HG02759 (cell line): Measurements from ENCODE around the gene NFAT5.
"Not testable (repeated sequence)": the region's sequence is repeated elsewhere in the genome, so short reads cannot be mapped to it uniquely, and the experiment has no call there.

Experiments used
- ATAC-seq: cut with Tn5 transposase; IDR thresholded peaks from one replicate; pipeline ENCODE4 v1.9.1; 2021; ENCODE audit warnings: mild to moderate bottlenecking, moderate library complexity; ENCODE audit not compliant: unreplicated experiment

NFAT5 gene

GRCh38 chr16:69726313-69727060, 160.7 kb downstream of the NFAT5 start, which contains the start of gene NQO1:
Gene NQO1, minus strand, starts transcription at chr16:69726560. Its CDS starts 121 bp downstream, at chr16:69726439.
- ATAC-seq = peak; percentile 99

DNA sequence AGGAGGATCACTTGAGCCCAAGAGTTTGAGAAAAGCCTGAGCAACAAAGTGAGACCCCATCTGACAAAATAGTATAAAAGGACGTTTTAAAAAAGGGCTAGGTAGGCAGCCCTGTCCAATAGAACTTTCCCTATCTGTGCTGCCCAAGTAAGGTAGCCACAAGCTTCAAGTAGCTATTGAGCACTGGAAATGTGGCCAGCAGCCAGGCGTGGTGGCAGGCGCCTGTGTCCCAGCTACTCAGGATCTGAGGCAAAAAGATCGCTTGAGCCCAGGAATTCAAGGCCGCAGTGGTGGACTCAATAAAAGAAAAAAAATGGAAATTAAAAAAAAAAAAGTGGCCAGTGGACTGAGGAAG, 162.1 kb downstream of the NFAT5 start:
- ATAC-seq = no peak

- not testable (repeated sequence) for ATAC-seq
Measured at GRCh38 chr16:69729030-69729429, 163.3 kb downstream of the NFAT5 start.

GRCh38 chr16:69731280-69731679, 165.5 kb downstream of the NFAT5 start:
- not testable (repeated sequence) for ATAC-seq

DNA sequence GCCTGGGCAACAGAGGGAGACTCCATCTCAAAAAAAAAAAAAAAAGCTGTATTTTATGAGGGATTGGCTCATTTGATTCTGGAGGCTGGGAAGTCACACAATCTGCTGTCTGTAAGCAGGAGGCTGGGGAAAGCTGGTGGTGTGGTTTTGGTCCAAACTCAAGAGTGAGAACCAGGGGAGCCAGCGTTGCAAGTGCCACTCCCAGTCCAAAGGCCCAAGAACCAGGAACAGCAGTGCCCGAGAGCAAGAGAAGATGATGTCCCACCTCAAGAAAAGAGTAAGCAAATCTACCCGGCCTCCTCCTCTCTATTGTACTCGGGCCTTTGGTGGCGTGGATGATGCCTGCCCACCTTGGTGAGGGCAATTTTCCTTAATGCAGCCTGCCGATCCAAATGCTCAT, 166.3 kb downstream of the NFAT5 start:
- no peak for ATAC-seq

- no peak for ATAC-seq
Measured at GRCh38 chr16:69741519-69741918, 175.8 kb downstream of the NFAT5 start.

GRCh38 chr16:69741951-69742904, 176.5 kb downstream of the NFAT5 start:
- no peak for ATAC-seq

GRCh38 chr16:69744363-69745231, 178.8 kb downstream of the NFAT5 start:
- ATAC-seq = no peak

- no peak for ATAC-seq
Measured at GRCh38 chr16:69745232-69745612, 179.5 kb downstream of the NFAT5 start.

- no peak for ATAC-seq
Measured at GRCh38 chr16:69745959-69746358, 180.2 kb downstream of the NFAT5 start.

GRCh38 chr16:69747115-69747514, 181.3 kb downstream of the NFAT5 start:
- ATAC-seq = no peak

- ATAC-seq = no peak
Measured at GRCh38 chr16:69748694-69749345, 183.1 kb downstream of the NFAT5 start.

DNA sequence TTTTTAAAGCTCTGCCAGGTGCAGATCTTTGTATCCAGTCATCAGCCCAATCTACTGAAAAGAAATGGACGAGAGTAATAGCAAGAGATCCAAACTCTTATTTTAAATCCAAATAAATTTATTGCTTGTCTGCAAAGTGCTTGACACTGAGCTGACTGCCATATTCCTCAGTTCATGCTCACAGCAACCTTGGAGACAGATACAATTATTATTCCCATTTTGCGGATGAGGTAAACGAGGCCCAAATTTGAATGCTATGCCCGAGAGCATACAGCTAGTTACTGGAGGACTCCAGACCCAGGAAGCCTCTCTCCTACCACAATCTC, 188.3 kb downstream of the NFAT5 start:
- no peak for ATAC-seq
